Daoy (cell line): ENCODE measurements around the gene AGXT. TPM values are rescaled to one million over a fixed set of nuclear protein-coding genes. Genes with fewer than 3 reads are reported as not detected.

Experiments used
- DNase-seq: peaks from one replicate; pipeline ENCODE4 v3.0.0-alpha.2; 2015; ENCODE audit warnings: low read depth
- total RNA-seq: library from RNA; depleted of rRNA; stranded (reverse); fragments of >200 nt; shearing (Covaris generic); gene quantifications from 2 replicates; pipeline ENCODE4 v1.2.3, GENCODE V29; 2014

Gene AGXT
- total RNA-seq, 1 experiment from 2014 or later, result not detected

GRCh38 chr2:240898108-240898730, 29.6 kb downstream of the AGXT start:
- no peak for DNase-seq

GRCh38 chr2:240898731-240899467, 30.3 kb downstream of the AGXT start:
- DNase-seq, result no peak

- no peak for DNase-seq
These were observed 30.8 kb downstream of the AGXT start for GRCh38 chr2:240899468-240899865.

GRCh38 chr2:240900141-240900860, 31.7 kb downstream of the AGXT start:
- no peak for DNase-seq

GRCh38 chr2:240901986-240902614, 33.5 kb downstream of the AGXT start:
- no peak for DNase-seq

GRCh38 chr2:240902615-240903041, 34.0 kb downstream of the AGXT start:
- no peak for DNase-seq

- DNase-seq, result no peak
These were observed 34.8 kb downstream of the AGXT start for GRCh38 chr2:240903191-240904060.

GRCh38 chr2:240904216-240905175, 35.9 kb downstream of the AGXT start:
- no peak for DNase-seq

GRCh38 chr2:240905176-240905781, 36.7 kb downstream of the AGXT start:
- DNase-seq, result no peak

- DNase-seq, result no peak
These were observed 37.7 kb downstream of the AGXT start, which contains the start of gene CROCC2 for GRCh38 chr2:240906141-240906910. CROCC2 (plus strand) TSS chr2:240906336; CDS start chr2:240906514, 178 bp downstream.

- DNase-seq, result no peak
These were observed 38.4 kb downstream of the AGXT start for GRCh38 chr2:240906911-240907590.

- DNase-seq, result no peak
These were observed 40.8 kb downstream of the AGXT start for GRCh38 chr2:240909216-240909974.

GRCh38 chr2:240911641-240912265, 43.1 kb downstream of the AGXT start:
- DNase-seq, result peak; percentile 72

- DNase-seq, result no peak
These were observed 44.5 kb downstream of the AGXT start for GRCh38 chr2:240912878-240913809.

- DNase-seq, result peak; percentile 68
These were observed 45.4 kb downstream of the AGXT start for GRCh38 chr2:240913810-240914644.
